Heart left ventricle (tissue), 16 donors: ENCODE data around the gene THRAP3. TPM values are rescaled to one million over a fixed set of nuclear protein-coding genes. Genes with fewer than 3 reads are reported as not detected.

Experiments used
- ATAC-seq, 4 donors: fragments of 200-7000 bp; cut with Tn5 transposase; one replicate each; pipeline ENCODE4 v1.9.1; 2020 to 2022; ENCODE audit warnings: moderate library complexity in 4 of 4, mild to moderate bottlenecking in 3 of 4, moderate number of reproducible peaks in 1 of 4
- DNase-seq, 5 donors: peaks; one replicate each; pipeline ENCODE4 v3.0.0-alpha.2; 2020
- H3K27ac ChIP-seq, 12 donors: fragments of 200-600 bp; sonication (generic) in 4 of 12; one replicate each; pipeline versions ENCODE4 v1.5.0 to v1.8.0; 2016 to 2022; ENCODE audit warnings: mild to moderate bottlenecking in 2 of 12
- H3K27me3 ChIP-seq, 9 donors: fragments of 200-600 bp; sonication (generic) in 2 of 9; one replicate each; pipeline versions ENCODE4 v1.5.1 to v1.8.0; 2016 to 2022; ENCODE audit warnings: mild to moderate bottlenecking in 3 of 9
- H3K36me3 ChIP-seq, 9 donors: fragments of 200-600 bp; sonication (generic) in 2 of 9; one replicate each; pipeline versions ENCODE4 v1.5.0 to v1.8.0; 2018 to 2022; ENCODE audit warnings: mild to moderate bottlenecking in 2 of 9
- H3K4me1 ChIP-seq, 12 donors: fragments of 200-600 bp; sonication (generic) in 4 of 12; one replicate each; pipeline versions ENCODE4 v1.5.0 to v1.8.0; 2016 to 2022; ENCODE audit warnings: mild to moderate bottlenecking in 3 of 12
- H3K4me3 ChIP-seq, 12 donors: fragments of 200-600 bp; sonication (generic) in 4 of 12; one replicate each; pipeline versions ENCODE4 v1.5.0 to v1.8.0; 2017 to 2022; ENCODE audit warnings: mild to moderate bottlenecking in 9 of 12, moderate library complexity in 4 of 12
- H3K9me3 ChIP-seq, 12 donors: fragments of 200-600 bp; sonication (generic) in 4 of 12; one replicate each; pipeline versions ENCODE4 v1.5.0 to v1.8.0; 2016 to 2022; ENCODE audit warnings: mild to moderate bottlenecking in 1 of 12
- POLR2A ChIP-seq, 2 donors: fragments of 450-650 bp; IDR thresholded peaks; one replicate each; pipeline ENCODE4 v1.6.1; 2017; ENCODE audit warnings: antibody characterized with exemption in 2 of 2, mild to moderate bottlenecking in 2 of 2, moderate library complexity in 2 of 2
- WGBS, 4 donors: extraction: QIAGEN DNeasy Blood & Tissue Kit in 2 of 4; methylation state at CpG; one replicate each; pipeline versions ENCODE4 v1.1.5 to v1.1.7; 2013 to 2018; 5-methylcytosine and 5-hydroxymethylcytosine counted together
- intact Hi-C, 10 donors: fragments of 100-400 bp; cut with DNase I; formaldehyde crosslinking; loops; one replicate each; pipeline versions ENCODE4 v1.11.1 to v1.14.2; 2022
- polyA plus RNA-seq, 2 donors: library from polyadenylated mRNA; stranded (reverse); fragments of 200-250 nt; gene quantifications; one replicate each; pipeline ENCODE4 v1.2.3, GENCODE V29; 2013
- total RNA-seq, 9 donors: library from RNA; depleted of rRNA in 2 of 9; stranded (reverse); fragments of >200 nt in 2 of 9; fragmentation: NEBNext Ultra II Directional in 3 of 9; extraction: Animal tissue kit (Norgen Biotek cat#: 25700) in 3 of 9; gene quantifications; one replicate each; pipeline versions ENCODE4 v1.1.0 to v1.2.4, GENCODE V29; 2016 to 2023
- TF ChIP-seq, protein P1 (sequence below), 12 donors: fragments of 200-600 bp; sonication (generic) in 4 of 12; IDR thresholded peaks; one replicate each; pipeline versions ENCODE4 v1.5.0 to v1.8.0; 2018 to 2022; ENCODE audit warnings: antibody characterized with exemption in 12 of 12, mild to moderate bottlenecking in 5 of 12
- donor health status: ischemic (EF 13 %, LVEDD 7.1; RV severe dilation, severe dysfunction).
- donor health status: healthy with polysubstance abuse.
- donor health status: DM: no; HTN: yes; CAD: no.
- donor health status: DM: no; HTN: no; CAD: no.
- donor health status: ischemic (EF 25% LVEDD 6.9; RV normal size, moderate dysfunction).
- donor health status: ischemic (EF 25% LVEDD 5.7; RV mildly dilated, moderate dysfunction).
- donor health status: healthy.
- donor health status: DM: yes; HTN: yes; CAD: no.
- donor health status: ischemic (EF 35%, LVEDD 5.7; RV mildly dilated, moderate dysfunction).
- donor health status: nonischemic (EF 11% LVEDD 7.7; RV severe dilation, severe dysfunction).
- donor health status: DM: yes; HTN: yes; CAD: no.
- donor health status: PGD.
- donor health status: ischemic (EF 29% LVEDD 5.4; RV normal size, mild dysfunction).
- donor health status: nonischemic (EF 23%, LVEDD 6.1; RV moderate dilation, normal function).

The THRAP3 gene
- total and polyA plus RNA-seq, 11 donors, result 27.9 to 106 (median 90.1) TPM

DNA sequence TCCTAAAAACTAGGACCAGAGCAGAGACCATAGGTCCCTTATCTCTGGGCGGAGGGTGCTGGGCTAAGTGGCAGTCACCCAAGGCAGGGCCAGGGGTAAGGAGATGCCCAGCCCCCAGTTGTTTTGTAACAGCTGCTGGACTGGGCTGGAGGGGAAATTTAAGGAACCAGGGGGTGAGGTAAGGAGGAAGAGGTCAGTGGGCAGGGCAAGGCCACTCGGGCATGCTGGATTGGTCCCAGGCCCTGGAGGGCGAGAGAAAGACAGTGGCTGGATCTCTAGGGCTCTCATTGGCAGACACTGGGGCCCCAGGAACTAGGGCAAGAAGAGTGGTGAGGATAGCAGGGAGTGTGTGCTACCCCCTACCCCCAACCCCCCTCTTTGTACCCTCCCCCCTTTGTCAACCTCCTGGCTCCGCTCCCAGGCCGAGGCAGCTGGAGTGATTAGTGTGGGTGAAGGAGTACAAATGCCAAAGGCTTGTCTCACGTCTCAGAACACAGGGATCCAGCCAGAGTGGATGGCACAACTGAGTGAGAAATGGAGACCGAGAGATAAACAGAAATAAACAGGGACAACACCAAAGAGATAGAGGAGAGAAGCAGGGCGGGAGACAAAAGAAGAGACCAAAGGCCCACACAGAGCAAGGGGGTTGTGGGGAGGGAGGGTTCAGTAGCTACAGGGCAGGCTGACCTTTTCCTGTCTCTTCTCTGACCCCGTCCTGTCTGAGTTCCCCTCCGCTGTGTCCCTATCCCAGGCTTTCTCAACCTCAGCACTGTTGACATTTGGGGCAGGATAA lies 20.5 kb upstream of the THRAP3 start:
- H3K9me3 ChIP-seq, result no peaks in the 10 kb centered on the region
- ATAC-seq, result peak; percentile 77 to 85 (median 80)
- TF ChIP-seq POLR2A (IDR thresholded peaks at IDR 0.05), result no peak
- TF ChIP-seq, protein P1, sequence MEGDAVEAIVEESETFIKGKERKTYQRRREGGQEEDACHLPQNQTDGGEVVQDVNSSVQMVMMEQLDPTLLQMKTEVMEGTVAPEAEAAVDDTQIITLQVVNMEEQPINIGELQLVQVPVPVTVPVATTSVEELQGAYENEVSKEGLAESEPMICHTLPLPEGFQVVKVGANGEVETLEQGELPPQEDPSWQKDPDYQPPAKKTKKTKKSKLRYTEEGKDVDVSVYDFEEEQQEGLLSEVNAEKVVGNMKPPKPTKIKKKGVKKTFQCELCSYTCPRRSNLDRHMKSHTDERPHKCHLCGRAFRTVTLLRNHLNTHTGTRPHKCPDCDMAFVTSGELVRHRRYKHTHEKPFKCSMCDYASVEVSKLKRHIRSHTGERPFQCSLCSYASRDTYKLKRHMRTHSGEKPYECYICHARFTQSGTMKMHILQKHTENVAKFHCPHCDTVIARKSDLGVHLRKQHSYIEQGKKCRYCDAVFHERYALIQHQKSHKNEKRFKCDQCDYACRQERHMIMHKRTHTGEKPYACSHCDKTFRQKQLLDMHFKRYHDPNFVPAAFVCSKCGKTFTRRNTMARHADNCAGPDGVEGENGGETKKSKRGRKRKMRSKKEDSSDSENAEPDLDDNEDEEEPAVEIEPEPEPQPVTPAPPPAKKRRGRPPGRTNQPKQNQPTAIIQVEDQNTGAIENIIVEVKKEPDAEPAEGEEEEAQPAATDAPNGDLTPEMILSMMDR (IDR thresholded peaks at IDR 0.05), result no peak
- H3K27ac ChIP-seq, result peak overlapping the region; percentile 63 to 96 (median 88)
- intact Hi-C loops, result loop anchor here in 1 of 10 donors (5.0 kb wide), 1 partner anchor 84 kb away; no protein-coding TSS in a partner anchor
- no peaks in the 10 kb centered on the region for H3K27me3 ChIP-seq
- peak; percentile 63 to 87 (median 81) for DNase-seq
- peak overlapping the region in 1 of 12 donors; percentile 20 for H3K4me3 ChIP-seq
- H3K4me1 ChIP-seq, result peaks cover 0 to 57% (median 24%) of the 10 kb centered on the region in 12 donors
- WGBS, 4 donors, result 27 to 39% (median 33%) methylated on average over 10 of the region's 10 CpGs
- no peaks in the 10 kb centered on the region for H3K36me3 ChIP-seq

DNA sequence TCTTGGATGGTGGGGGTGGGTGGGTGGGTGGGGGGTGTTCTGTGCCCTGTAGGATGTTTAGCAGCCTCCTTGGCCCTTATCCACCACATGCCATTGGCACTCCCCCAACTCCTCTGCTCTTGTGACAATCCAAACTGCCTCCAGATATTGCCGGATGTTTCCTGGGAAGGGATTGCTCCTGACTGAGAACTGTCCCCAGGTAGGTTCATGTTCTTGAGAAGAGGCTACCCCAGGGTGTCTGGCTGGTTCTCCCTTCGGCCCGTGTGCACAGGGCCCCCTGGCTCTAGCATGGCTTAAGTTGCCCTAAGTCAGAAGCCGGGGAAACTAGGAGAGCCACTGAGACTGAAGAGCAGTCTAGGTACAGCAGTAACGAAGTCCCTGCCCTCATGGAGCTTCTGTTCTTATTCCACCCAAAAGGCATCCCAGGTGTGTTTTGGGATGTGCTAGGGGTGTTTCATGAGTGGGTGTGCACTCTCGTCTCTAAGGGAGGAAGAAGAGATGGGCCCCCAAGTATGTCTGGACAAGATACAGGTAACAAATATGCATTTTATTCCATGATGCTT lies 19.8 kb upstream of the THRAP3 start:
- 47 to 60% (median 55%) methylated on average over 6 of the region's 6 CpGs for WGBS, 4 donors
- H3K9me3 ChIP-seq, result no peaks in the 10 kb centered on the region
- intact Hi-C loops, result loop anchor here in 1 of 10 donors (5.0 kb wide), 1 partner anchor 83 kb away; no protein-coding TSS in a partner anchor
- peaks cover 0 to 54% (median 24%) of the 10 kb centered on the region in 12 donors for H3K4me1 ChIP-seq
- no peaks in the 10 kb centered on the region for H3K27me3 ChIP-seq
- peak in 4 of 5 donors; percentile 45 to 71 (median 56) for DNase-seq
- no peak for TF ChIP-seq POLR2A (IDR thresholded peaks at IDR 0.05)
- TF ChIP-seq, protein P1 (IDR thresholded peaks at IDR 0.05), result no peak
- ATAC-seq, result peak; percentile 5 to 31 (median 12)
- H3K27ac ChIP-seq, result peak overlapping the region; percentile 63 to 96 (median 88)
- H3K36me3 ChIP-seq, result no peaks in the 10 kb centered on the region
- H3K4me3 ChIP-seq, result peak overlapping the region in 2 of 12 donors; percentile 20 to 25

DNA sequence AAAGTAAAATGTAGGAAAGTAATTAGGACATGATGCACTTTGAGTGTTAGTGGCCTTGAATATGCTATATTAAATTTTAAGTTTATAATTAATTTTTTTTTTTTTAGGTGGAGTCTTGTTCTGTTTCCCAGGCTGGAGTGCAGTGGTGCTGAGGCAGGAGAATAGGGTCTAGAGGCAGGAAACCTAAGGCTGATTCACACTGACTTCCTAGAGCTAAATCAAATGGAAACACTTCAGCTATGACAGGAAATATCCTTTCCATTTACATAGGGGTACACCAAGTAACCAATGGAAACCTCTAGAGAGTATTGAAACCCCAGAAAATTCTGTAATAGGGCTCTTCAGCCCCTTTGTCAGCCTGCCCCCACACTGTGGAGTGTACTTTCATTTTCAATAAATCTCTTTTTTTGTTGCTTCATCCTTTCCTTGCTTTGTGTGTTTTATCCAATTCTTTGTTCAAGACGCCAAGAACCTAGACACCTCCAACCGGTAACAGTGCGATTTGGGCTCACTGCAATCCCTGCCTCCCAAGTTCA lies 17.9 kb upstream of the THRAP3 start:
- DNase-seq (no peak), ATAC-seq (no peak)
- H3K27ac ChIP-seq, result peak overlapping the region in 3 of 12 donors; percentile 40 to 93 (median 67)
- H3K4me1 ChIP-seq, result peaks cover 0 to 35% (median 23%) of the 10 kb centered on the region in 12 donors
- intact Hi-C loops, result no loop called here
- H3K9me3 ChIP-seq, result no peaks in the 10 kb centered on the region
- H3K36me3 ChIP-seq, result no peaks in the 10 kb centered on the region
- 87 to 97% (median 93%) methylated on average over 3 of the region's 3 CpGs for WGBS, 4 donors
- TF ChIP-seq POLR2A (IDR thresholded peaks at IDR 0.05), result no peak
- TF ChIP-seq, protein P1 (IDR thresholded peaks at IDR 0.05), result no peak
- H3K4me3 ChIP-seq, result no peak overlapping the region
- no peaks in the 10 kb centered on the region for H3K27me3 ChIP-seq

DNA sequence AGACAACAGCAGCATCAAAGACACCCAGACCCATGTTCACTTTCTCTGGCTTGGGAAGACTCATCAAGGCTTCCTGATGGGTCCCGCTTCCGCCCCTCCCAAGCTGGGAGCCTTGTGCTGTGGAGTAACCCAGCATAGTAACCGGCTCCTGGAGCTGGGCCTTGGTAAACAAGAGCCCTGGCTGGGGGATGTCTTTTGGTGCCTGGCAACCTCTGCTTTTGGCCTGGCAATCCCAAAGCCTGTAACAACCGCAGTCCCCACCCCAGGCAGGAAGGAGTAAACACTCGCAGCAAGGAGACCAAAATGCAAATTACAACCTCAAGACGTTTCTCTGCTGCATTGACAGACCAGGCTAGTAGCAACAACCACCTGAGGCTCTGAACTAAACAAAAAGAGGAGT lies 16.9 kb upstream of the THRAP3 start:
- ATAC-seq, result peak; percentile 12 to 30 (median 14)
- Histone ChIP-seq H3K27ac (peak overlapping the region in 11 of 12 donors; percentile 10 to 70 (median 47)), H3K27me3 (no peaks in the 10 kb centered on the region), H3K9me3 (no peaks in the 10 kb centered on the region), H3K4me1 (peaks cover 0 to 35% (median 21%) of the 10 kb centered on the region in 12 donors), H3K4me3 (peak overlapping the region in 4 of 12 donors; percentile 5 to 24 (median 12)), H3K36me3 (no peaks in the 10 kb centered on the region)
- intact Hi-C loops, result no loop called here
- 31 to 63% (median 40%) methylated on average over 6 of the region's 6 CpGs for WGBS, 4 donors
- DNase-seq, result peak in 4 of 5 donors; percentile 29 to 69 (median 47)
- TF ChIP-seq, protein P1 (IDR thresholded peaks at IDR 0.05), result no peak
- no peak for TF ChIP-seq POLR2A (IDR thresholded peaks at IDR 0.05)
